C4-2B (cell line): ENCODE data around the gene GPC5.

Experiments
- H3K27ac ChIP-seq: fragments of 450-650 bp; 2 replicates; pipeline ENCODE4 v1.5.1; 2017
- CTCF ChIP-seq: fragments of 450-650 bp; conservative IDR thresholded peaks from 2 replicates; pipeline ENCODE4 v1.5.1; 2017; ENCODE audit warnings: mild to moderate bottlenecking
- ZFX ChIP-seq: fragments of 450-650 bp; IDR thresholded peaks from 2 replicates; pipeline ENCODE4 v1.6.1; 2017

The GPC5 gene

GRCh38 chr13:91539286-91540157 lies 141.1 kb downstream of the GPC5 start:
- TF ChIP-seq CTCF (no peak), ZFX (no peak)
- H3K27ac ChIP-seq, result no peak overlapping the region

GRCh38 chr13:91540158-91540736 lies 141.8 kb downstream of the GPC5 start:
- no peak for TF ChIP-seq CTCF
- no peak for TF ChIP-seq ZFX
- H3K27ac ChIP-seq, result no peak overlapping the region

GRCh38 chr13:91544723-91545122 lies 146.3 kb downstream of the GPC5 start:
- no peak for TF ChIP-seq CTCF
- TF ChIP-seq ZFX, result no peak
- H3K27ac ChIP-seq, result no peak overlapping the region

- no peak overlapping the region for H3K27ac ChIP-seq
- TF ChIP-seq CTCF, result no peak
- TF ChIP-seq ZFX, result no peak
Measured at GRCh38 chr13:91546900-91547299, 148.5 kb downstream of the GPC5 start.

- H3K27ac ChIP-seq, result no peak overlapping the region
- TF ChIP-seq CTCF, result no peak
- TF ChIP-seq ZFX, result no peak
Measured at GRCh38 chr13:91553584-91553983, 155.2 kb downstream of the GPC5 start.

GRCh38 chr13:91554101-91554500 lies 155.7 kb downstream of the GPC5 start:
- no peak for TF ChIP-seq ZFX
- no peak for TF ChIP-seq CTCF

GRCh38 chr13:91557328-91558090 lies 159.1 kb downstream of the GPC5 start:
- no peak for TF ChIP-seq CTCF
- no peak for TF ChIP-seq ZFX
- H3K27ac ChIP-seq, result no peak overlapping the region

More at GRCh38 chr13:91554101-91554500, 155.7 kb downstream of the GPC5 start:
- H3K27ac ChIP-seq, result no peak overlapping the region
